SKM-1 (cell line): Measurements from ENCODE around the gene SLC9A7.

ENCODE experiments used
- DNase-seq: peaks from one replicate; lab custom pipeline; 2025; ENCODE audit not compliant: unreplicated experiment; lab: John Stamatoyannopoulos, UW

SLC9A7 gene

DNA sequence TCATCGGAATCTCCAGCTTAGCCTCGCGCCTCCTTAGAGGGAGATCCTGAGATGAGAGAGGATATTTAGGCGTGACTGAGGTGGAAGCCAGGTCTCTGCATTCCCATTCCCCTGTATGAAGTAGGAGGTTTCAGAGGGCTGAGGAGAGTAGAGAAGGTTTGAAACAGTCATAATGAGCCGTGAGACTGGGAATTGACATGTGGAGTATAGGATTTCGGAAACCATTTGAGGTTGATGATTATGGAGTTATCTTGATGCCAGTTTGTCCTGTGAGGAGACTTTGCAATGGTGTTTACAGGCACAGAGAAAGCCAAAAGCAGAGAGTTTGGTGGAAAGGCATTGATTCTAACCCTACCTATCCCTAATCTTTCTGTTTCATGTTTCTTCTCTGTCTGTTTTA lies 183.3 kb downstream of the SLC9A7 start:
- DNase-seq, result no peak

DNA sequence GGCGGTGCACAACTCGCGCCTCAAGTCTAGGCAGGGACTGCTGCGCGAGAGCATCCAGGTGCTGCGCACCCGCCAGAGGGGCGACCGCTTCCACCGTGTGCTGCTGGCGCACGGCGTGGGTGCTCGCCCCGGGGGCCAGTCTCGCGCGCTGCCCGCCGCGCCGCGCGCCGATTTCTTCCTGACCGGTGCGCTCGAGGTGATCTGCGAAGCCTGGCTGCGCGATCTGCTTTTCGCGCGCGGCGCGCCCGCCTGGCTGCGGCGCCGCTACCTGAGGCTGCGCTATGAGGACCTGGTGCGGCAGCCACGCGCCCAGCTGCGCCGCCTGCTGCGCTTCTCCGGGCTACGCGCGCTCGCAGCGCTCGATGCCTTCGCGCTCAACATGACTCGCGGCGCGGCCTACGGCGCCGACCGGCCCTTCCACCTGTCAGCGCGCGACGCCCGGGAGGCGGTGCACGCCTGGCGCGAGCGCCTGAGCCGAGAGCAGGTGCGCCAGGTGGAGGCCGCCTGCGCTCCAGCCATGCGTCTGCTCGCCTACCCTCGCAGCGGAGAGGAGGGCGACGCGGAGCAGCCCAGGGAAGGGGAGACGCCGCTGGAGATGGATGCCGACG lies 184.0 kb downstream of the SLC9A7 start:
- DNase-seq, result no peak

DNA sequence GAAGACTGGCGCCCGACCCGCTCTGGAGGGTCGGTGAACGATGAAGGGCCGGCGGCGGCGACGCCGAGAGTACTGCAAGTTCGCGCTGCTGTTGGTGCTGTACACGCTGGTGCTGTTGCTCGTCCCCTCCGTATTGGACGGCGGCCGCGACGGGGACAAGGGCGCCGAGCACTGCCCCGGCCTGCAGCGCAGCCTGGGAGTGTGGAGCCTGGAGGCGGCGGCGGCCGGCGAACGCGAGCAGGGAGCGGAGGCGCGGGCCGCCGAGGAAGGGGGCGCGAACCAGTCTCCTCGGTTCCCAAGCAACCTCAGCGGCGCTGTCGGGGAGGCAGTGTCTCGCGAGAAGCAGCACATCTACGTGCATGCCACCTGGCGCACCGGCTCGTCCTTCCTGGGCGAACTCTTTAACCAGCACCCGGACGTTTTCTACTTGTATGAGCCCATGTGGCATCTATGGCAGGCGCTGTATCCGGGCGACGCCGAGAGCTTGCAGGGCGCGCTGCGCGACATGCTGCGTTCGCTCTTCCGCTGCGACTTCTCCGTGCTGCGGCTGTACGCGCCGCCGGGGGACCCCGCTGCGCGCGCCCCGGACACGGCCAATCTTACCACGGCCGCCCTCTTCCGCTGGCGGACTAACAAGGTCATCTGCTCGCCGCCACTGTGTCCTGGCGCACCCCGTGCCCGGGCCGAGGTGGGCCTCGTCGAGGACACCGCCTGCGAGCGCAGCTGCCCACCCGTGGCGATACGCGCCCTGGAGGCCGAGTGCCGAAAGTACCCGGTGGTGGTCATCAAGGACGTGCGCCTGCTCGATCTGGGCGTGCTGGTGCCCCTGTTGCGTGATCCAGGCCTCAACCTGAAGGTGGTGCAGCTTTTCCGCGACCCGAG lies 184.8 kb downstream of the SLC9A7 start:
- DNase-seq, result peak; percentile 1

DNA sequence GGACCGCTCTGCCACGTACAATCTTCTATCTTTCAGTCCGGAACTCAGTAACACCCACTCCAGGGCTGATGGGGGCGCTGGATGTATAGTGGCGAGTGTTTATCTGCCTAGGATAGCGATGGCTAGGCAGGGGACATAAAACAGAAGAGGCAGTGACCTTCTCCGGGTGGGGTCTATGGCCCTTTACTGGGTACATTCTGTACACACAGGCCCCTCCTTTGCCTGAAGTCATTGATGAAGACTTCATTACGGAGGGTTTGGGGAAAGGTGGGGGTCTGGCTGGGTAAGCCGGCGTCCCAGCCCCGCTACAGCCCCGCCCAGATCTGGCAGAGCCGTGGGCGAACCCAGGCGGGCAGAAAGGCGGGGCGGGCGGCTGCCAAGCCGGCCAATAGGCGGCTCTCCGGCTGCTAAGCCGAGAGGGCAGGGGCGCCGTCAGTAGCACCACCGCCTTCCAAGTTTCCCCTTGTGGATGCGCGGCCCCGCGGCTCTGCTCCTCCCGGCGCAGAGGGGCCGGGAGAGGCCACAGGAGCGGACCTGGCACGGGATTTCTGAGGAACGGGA lies 185.5 kb downstream of the SLC9A7 start, which contains the start of gene CHST7:
TSS of gene CHST7 (plus strand) at position 435 of the 561 bp plus-strand sequence. CDS start 167 bp downstream, outside the sequence.
- DNase-seq, result peak; percentile 11

DNA sequence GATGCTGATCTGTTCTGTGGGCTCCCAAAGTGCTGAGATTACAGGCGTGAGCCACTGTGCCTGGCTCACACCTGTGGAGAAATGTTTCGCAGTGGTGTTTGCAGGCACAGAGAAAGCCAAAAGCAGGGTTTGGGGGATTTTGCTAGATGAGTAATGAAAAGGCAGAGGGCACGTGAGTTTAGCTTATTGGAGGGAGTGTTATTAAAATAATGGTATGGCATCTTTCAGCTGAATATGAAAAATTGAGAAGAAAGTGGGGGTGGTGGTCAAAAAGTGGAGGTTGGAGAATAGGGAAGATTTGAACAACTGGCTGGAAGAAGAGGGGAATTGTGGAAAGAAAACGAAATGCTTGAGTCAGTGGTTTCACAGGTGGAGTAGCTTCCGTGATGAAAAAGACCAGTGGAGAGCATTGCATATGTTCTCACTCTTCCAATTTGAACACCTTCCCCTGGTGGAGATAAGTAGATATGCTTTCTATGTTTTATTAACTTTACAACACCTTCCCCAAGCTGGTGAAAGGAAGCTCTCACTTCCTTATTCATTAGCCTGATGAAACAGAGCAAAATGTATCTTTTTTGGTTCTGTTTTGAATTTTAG lies 186.5 kb downstream of the SLC9A7 start:
- DNase-seq, result peak; percentile 11

DNA sequence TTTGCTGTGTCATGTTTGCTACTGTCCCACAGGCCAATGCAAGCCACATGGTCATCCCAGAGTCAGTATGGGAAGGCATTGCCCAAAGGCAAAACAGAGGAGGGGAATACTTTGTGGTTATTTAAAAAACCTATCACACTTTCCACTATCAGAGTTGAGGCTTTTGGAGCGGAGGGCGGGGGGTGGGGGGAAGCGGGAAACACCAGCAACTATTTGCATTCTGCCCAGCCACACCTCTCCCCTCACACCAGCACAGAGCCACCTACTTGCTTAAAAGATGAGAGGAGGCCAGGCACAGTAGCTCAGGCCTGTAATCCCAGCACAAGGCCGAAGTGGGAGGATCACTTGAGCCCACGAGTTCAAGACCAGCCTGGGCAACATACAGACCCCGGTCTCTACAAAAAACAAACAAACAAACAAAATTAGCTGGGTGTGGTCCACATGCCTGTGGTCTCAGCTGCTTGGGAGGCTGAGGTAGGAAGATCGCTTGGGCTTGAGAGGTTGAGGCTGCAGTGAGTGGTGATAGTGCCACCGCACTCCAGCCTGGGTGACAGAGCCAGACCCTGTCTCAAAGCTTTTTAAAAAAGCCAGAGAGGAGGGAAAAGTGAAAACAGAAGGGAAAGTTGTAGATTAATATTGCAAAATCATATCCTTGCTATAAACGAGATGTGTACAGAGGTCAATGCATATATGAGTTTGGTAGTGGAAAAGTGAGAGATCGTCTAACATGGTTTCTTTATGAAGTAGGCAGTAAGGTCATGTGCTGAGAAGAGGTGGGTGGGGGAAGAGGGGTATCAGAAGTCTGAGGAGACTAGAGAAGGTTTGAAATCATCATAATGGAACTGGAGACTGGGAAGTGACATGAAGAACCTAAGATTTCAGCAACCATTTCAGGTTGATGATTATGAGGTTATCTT lies 187.2 kb downstream of the SLC9A7 start:
- DNase-seq, result no peak

DNA sequence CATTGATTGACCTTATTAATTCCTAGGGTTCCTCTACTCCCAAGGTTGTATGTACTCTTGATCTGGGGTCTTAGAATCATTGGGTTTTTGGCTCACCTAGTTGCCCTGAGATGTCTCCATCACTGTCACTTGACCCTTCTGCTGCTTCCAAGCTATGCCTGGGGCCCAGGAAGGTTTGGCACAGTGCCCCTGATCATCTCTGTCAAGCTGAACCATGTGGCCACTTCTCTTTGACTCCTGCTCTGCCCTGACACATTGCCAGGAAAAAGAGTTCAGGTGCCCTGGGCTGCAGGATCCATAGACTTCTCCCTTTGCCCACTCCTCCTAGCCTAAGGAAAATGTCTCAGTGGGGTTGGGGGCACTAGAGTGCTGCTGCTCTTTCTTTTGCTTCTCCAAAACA lies 189.3 kb downstream of the SLC9A7 start:
- DNase-seq, result no peak

DNA sequence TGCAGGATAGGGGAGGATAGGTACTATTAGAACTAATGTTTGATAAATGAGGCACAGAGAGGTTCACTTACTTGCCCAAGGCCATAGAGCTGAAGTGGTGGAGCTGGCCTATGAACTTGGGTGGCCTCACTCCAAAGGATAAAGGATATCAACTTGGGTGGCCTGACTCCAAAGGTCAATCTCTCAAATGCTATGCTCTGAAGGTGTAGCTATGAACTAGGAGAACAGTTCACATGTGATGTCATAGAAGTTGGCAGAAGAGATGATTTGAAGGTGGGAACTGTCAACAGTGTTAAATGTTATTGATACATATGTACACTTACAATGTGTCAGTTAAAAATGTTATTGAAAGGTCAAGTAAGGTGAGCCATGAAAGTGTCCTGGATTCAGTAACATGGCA lies 191.5 kb downstream of the SLC9A7 start:
- DNase-seq, result no peak

DNA sequence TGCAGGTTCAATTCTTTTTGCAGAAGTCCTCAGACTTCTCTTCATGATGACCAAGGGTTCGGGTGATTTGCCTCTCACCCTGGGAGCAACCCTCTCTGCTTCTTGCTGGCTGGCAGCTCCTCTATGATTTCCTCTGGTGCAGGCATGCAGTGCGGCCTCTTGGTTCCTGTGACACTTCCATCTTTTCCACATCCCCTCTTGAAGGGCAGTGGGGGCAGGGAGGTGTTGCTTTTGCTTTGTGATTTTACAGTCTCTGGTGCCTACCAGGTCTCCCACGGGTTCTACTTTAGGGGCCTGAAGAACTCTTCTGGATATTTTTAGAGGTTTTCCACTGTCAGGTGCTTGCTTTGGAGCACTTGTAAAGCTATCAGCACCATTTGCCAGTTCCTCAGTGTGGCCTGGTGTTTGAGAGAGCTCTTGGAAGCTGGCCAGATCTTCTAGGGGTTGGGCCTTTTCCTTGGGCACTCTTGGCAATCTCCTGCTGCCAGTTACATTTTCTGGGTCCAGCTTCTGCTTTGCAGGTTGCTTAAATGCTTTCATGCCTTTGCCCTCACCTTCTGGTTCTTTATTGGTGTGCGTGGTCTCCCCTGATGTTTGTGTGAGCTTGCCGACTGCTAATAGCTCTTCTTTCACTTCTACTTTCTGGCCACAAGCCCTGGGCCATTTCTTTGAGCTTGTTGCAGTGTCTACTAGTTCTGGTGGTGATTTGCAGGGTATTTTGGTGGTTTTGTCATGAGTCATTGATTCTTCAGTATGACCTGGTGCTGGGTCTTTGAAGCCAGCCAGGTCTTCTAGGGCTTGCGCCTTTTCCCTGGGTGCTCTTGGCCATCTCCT lies 196.9 kb downstream of the SLC9A7 start:
- DNase-seq, result peak; percentile 36

DNA sequence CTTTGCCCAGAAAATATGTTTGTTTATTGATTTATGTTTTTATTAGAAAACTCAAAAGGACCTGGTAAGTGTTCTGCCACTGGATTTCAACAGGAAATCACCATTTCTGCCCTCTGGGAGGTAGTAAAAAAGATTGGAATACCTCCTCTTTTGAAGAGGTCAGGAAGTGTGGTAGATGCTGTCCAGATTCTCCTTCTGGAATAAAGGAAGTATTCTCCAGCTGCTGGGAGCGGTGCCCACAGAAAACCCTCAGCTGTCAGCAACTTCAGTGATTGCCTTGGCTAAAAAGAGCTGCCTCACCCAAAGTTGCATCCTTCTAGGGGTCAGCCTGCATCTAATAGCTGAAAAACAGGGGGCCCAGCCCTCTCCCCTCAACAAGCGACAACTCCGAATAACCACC lies 199.9 kb downstream of the SLC9A7 start:
- no peak for DNase-seq

DNA sequence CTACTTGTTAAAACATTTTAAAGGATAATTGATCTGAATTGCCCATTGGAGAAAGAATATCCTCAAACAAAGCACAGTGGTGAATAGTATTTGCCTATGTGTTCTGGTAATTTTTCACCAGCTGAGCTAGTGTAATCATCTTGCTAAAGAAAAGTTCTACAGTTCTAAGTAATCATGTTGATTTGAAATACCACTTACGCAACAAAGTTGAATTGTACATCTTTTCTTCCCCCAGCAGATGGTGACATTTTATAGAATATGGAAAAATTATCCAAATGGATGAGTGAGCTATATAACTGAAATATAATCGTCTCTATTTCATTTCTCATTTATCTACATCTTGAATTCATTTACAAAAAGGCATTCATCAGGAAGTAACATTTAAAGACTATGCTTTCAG lies 204.0 kb downstream of the SLC9A7 start:
- DNase-seq, result no peak

DNA sequence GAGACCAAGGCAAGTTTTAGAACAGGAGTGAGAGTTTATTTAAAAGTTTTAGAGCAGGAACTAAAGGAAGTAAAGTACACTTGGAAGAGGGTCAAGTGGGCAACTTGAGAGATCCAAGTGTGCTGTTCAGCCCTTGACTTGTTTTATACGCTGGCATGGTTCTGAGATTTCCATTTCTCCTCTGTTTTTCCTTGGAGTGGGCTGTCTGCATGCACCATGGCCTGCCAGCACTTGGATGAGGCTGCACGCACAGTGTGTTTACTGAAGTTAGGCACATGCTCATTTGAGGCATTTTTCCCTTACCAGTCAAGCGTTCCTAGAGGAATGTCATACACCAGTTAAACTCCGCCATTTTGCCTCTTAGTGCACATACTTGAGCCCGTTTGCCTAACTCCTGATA lies 205.0 kb downstream of the SLC9A7 start:
- DNase-seq, result no peak

DNA sequence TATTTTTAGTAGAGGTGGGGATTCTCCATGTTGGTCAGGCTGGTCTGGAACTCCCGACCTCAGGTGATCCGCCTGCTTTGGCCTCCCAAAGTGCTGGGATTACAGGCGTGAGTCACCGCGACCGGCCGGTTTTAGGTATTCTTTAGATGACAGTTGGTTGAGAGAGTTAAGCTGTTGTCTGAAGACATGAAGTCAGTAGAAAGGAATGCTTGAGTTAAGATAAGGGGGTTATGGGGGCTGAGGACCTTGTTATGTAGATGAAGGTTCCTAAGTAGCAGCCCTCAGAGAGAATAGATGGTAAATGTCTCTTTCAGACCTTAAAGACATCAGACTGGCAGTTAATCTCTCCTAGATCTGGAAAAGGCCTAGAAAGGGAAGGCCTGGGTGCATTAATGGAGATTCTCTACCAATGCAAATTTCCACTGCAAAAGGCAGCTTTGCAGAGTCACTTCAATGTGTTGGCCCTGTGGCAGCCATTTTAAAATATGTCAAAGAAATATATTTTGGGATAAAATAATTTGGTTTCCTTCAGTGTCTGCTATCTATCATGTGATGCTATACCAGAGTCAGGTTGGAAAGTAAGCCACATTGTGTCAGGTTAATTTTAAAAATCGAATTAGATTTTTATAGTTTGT lies 207.3 kb downstream of the SLC9A7 start:
- DNase-seq, result no peak

DNA sequence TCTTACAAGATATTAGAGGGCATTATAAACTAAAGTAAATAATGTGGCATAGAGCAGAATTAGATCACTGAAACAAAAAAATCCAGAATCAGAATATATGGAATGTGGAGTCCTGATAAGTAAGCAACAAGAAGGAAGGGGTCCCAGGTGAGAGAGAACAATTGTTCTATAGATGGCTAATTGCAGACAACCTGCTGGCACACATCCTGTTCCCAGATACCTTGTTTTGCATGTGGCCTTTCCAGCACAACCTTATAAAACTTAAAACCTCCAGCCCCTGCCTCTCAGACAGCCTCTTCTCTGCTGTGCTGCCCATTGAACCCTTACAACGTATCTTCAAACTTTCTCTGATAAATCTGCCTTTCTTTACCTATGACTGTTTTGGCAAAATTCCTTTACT lies 209.0 kb downstream of the SLC9A7 start:
- no peak for DNase-seq
